GM12878 (cell line): ENCODE measurements around the gene PACS2. TPM values are rescaled to one million over a fixed set of nuclear protein-coding genes. Genes with fewer than 3 reads are reported as not detected.

ENCODE experiments used
- FOXM1 ChIP-seq: IDR thresholded peaks from 2 replicates; pipeline ENCODE4 v1.6.1; 2012; ENCODE audit warnings: low read depth, mild to moderate bottlenecking, inconsistent platforms, low read length, moderate library complexity
- JUND ChIP-seq: IDR thresholded peaks from 2 replicates; pipeline ENCODE4 v1.6.1; 2012; ENCODE audit warnings: low read depth, mild to moderate bottlenecking, low read length, improper control_type of control experiment, moderate library complexity
- SMC3 ChIP-seq: IDR thresholded peaks from 2 replicates; pipeline ENCODE4 v1.6.1; 2011; ENCODE audit warnings: low read length, improper control_type of control experiment, borderline replicate concordance
- polyA plus RNA-seq, 11 experiments: library from polyadenylated mRNA; depleted of rRNA in 4 of 11; unstranded in 6 of 11; stranded (reverse) in 5 of 11; fragments of >200 nt; fragmentation: Nextera tagmentation in 4 of 11; fragmentation: Illumina TruSeq in 1 of 11; extraction: Ambion mirVana in 4 of 11; extraction: Trizol in 1 of 11; gene quantifications; 1 replicate in 1 of 11; 2 replicates in 10 of 11; pipeline versions ENCODE4 v1.2.1 to v1.2.3, GENCODE V29; 2011 to 2016; ENCODE audit warnings: inconsistent platforms in 2 of 11, missing spikeins in 2 of 11, low read depth in 1 of 11
- total RNA-seq, 4 experiments: library from RNA; depleted of rRNA in 3 of 4; stranded (reverse); fragments of >200 nt in 3 of 4; fragmentation: Illumina TruSeq in 1 of 4; extraction: Trizol in 1 of 4; gene quantifications; 2 replicates each; pipeline versions ENCODE4 v1.2.1 to v1.2.3, GENCODE V29; 2013 to 2021
- TF ChIP-seq, protein P1 (sequence below): IDR thresholded peaks from 2 replicates; pipeline ENCODE4 v1.6.1; 2012; ENCODE audit warnings: improper control_type of control experiment, low read depth, low read length; ENCODE audit not compliant: insufficient replicate concordance

The PACS2 gene
- total and polyA plus RNA-seq, 10 of the 15 experiments (the other 5 are each of a cell fraction or from before 2014, with no cell fraction given) = 0.21 to 37.3 (median 9.4) TPM

DNA sequence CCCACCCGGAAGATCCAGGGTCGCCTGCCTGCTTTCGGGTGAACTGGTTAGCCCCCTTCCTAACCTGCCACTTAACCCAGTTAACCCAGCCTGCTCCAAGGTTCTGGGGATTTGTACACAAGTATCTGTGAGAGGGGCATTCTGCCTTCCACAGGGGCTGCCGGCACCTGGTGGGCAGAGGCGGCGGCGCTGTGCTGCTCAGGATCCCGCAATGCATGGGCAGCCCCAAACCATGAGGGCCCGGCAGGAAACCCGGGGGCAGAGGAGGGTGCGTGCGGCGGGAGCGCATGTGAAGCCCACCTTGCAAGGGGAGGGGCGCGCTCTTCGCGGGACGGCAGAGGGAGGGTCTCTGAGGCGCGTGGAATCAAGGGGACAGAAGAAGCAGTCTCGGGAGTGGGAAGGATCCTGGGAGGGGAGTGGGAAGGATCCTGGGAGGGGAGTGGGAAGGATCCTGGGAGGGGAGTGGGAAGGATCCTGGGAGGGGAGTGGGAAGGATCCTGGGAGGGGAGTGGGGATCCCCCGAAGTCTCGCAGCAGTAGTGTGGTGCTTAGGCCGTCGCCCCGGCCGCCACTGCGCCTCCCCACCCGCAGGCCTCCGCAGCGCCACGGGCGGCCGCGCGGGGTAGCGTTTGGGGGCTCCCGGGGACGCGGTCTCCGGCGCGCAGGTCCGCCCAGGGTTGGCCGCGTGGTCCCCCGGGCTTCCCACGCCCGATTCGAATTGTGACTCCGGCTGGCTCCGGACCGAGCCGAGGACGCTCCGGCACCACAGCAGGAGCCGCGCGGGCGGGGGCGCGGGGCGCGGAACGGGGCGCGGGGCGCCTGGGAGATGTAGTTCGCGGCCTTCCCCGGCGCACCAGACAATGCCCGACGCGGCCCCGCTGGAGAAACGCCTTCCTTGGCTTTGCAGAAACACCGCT, 100.2 kb downstream of the PACS2 start (continued):
- TF ChIP-seq, protein P1, sequence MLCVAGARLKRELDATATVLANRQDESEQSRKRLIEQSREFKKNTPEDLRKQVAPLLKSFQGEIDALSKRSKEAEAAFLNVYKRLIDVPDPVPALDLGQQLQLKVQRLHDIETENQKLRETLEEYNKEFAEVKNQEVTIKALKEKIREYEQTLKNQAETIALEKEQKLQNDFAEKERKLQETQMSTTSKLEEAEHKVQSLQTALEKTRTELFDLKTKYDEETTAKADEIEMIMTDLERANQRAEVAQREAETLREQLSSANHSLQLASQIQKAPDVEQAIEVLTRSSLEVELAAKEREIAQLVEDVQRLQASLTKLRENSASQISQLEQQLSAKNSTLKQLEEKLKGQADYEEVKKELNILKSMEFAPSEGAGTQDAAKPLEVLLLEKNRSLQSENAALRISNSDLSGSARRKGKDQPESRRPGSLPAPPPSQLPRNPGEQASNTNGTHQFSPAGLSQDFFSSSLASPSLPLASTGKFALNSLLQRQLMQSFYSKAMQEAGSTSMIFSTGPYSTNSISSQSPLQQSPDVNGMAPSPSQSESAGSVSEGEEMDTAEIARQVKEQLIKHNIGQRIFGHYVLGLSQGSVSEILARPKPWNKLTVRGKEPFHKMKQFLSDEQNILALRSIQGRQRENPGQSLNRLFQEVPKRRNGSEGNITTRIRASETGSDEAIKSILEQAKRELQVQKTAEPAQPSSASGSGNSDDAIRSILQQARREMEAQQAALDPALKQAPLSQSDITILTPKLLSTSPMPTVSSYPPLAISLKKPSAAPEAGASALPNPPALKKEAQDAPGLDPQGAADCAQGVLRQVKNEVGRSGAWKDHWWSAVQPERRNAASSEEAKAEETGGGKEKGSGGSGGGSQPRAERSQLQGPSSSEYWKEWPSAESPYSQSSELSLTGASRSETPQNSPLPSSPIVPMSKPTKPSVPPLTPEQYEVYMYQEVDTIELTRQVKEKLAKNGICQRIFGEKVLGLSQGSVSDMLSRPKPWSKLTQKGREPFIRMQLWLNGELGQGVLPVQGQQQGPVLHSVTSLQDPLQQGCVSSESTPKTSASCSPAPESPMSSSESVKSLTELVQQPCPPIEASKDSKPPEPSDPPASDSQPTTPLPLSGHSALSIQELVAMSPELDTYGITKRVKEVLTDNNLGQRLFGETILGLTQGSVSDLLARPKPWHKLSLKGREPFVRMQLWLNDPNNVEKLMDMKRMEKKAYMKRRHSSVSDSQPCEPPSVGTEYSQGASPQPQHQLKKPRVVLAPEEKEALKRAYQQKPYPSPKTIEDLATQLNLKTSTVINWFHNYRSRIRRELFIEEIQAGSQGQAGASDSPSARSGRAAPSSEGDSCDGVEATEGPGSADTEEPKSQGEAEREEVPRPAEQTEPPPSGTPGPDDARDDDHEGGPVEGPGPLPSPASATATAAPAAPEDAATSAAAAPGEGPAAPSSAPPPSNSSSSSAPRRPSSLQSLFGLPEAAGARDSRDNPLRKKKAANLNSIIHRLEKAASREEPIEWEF = no peak
- TF ChIP-seq SMC3 = no peak
- no peak for TF ChIP-seq FOXM1
- TF ChIP-seq JUND = no peak
- TF ChIP-seq, all 136 proteins: peak for 23
